ENCODE results near the gene GCSAML.

- no peak for TF ChIP-seq CTCF (IDR thresholded peaks at IDR 0.05)
- TF ChIP-seq POLR2A (IDR thresholded peaks at IDR 0.05), result no peak
These were observed 9.2 kb downstream of the GCSAML start for GRCh38 chr1:247557926-247558674.

Measured in body of pancreas (tissue), 4 donors.